GM12892 (cell line): ENCODE measurements around the gene SLC38A7. TPM values are rescaled to one million over a fixed set of nuclear protein-coding genes. Genes with fewer than 3 reads are reported as not detected.

ENCODE experiments used
- DNase-seq: peaks from one replicate; pipeline ENCODE4 v3.0.0; 2011; ENCODE audit not compliant: insufficient read length
- FAIRE-seq: peaks from 2 replicates; lab custom pipeline; 2011; peaks lifted over from hg19 to GRCh38; lab: Jason Lieb, UNC
- POLR2A ChIP-seq: IDR thresholded peaks from 2 replicates; pipeline ENCODE4 v1.6.1; 2011; ENCODE audit warnings: low read depth, low read length, control low read depth
- POLR2AphosphoS5 ChIP-seq: IDR thresholded peaks from 2 replicates; pipeline ENCODE4 v1.6.1; 2011; ENCODE audit warnings: low read depth, low read length, control low read depth
- TAF1 ChIP-seq: IDR thresholded peaks from 2 replicates; pipeline ENCODE4 v1.6.1; 2011; ENCODE audit warnings: low read depth, mild to moderate bottlenecking, control low read depth, low read length, borderline replicate concordance
- polyA plus RNA-seq: library from polyadenylated mRNA; unstranded; fragments of >200 nt; gene quantifications from one replicate; pipeline ENCODE4 v1.2.1, GENCODE V29; 2012; ENCODE audit warnings: missing spikeins, inconsistent platforms; ENCODE audit not compliant: missing spikeins

SLC38A7 gene
- polyA plus RNA-seq, result 3.3 TPM

- peak; percentile 5; the same call in 1 of the 2 replicates for TF ChIP-seq TAF1
- peak; percentile 35; the same call in 1 of the 2 replicates for TF ChIP-seq POLR2A
- TF ChIP-seq POLR2AphosphoS5, result no peak
- peak; percentile 93 for FAIRE-seq
- DNase-seq, result peak; percentile 92
Observed at GRCh38 chr16:58684354-58685083, at the start of gene SLC38A7. Gene SLC38A7, minus strand, starts transcription at chr16:58684770. Its CDS starts 4,644 bp downstream, at chr16:58680126.

- FAIRE-seq (peak; percentile 94), DNase-seq (peak; percentile 73)
- TF ChIP-seq POLR2A (peak; percentile 77; the same call in 1 of the 2 replicates), TAF1 (peak; percentile 72; the same call in 1 of the 2 replicates), POLR2AphosphoS5 (peak; percentile 84)
Observed at GRCh38 chr16:58733671-58734458, 49.3 kb upstream of the SLC38A7 start, which contains the start of gene GOT2. Gene GOT2, minus strand, starts transcription at chr16:58734316. Its CDS starts 88 bp downstream, at chr16:58734228.

- FAIRE-seq (peak; percentile 54), DNase-seq (no peak)
Observed at GRCh38 chr16:58733248-58733670, 48.7 kb upstream of the SLC38A7 start.

GRCh38 chr16:58732545-58733247 lies 48.1 kb upstream of the SLC38A7 start:
- DNase-seq, result no peak
- no peak for FAIRE-seq
- TF ChIP-seq TAF1 (no peak), POLR2AphosphoS5 (no peak), POLR2A (no peak)

More at GRCh38 chr16:58733248-58733670, 48.7 kb upstream of the SLC38A7 start:
- TF ChIP-seq POLR2A (no peak), TAF1 (no peak), POLR2AphosphoS5 (no peak)

GRCh38 chr16:58730724-58731370 lies 46.3 kb upstream of the SLC38A7 start:
- no peak for TF ChIP-seq TAF1
- TF ChIP-seq POLR2AphosphoS5, result no peak
- no peak for TF ChIP-seq POLR2A
- DNase-seq, result no peak
- FAIRE-seq, result no peak

GRCh38 chr16:58727796-58728568 lies 43.4 kb upstream of the SLC38A7 start:
- FAIRE-seq (no peak), DNase-seq (no peak)
- TF ChIP-seq POLR2AphosphoS5, result no peak
- no peak for TF ChIP-seq POLR2A
- TF ChIP-seq TAF1, result no peak

GRCh38 chr16:58727028-58727781 lies 42.6 kb upstream of the SLC38A7 start:
- TF ChIP-seq POLR2A (no peak), TAF1 (no peak), POLR2AphosphoS5 (no peak)
- no peak for FAIRE-seq
- no peak for DNase-seq

GRCh38 chr16:58723109-58723508 lies 38.5 kb upstream of the SLC38A7 start:
- DNase-seq (no peak), FAIRE-seq (no peak)
- TF ChIP-seq POLR2A (no peak), TAF1 (no peak), POLR2AphosphoS5 (no peak)

GRCh38 chr16:58717994-58718393 lies 33.4 kb upstream of the SLC38A7 start:
- TF ChIP-seq POLR2AphosphoS5 (no peak), POLR2A (no peak), TAF1 (no peak)
- FAIRE-seq (no peak), DNase-seq (no peak)

GRCh38 chr16:58716468-58716867 lies 31.9 kb upstream of the SLC38A7 start:
- DNase-seq, result no peak
- no peak for FAIRE-seq
- TF ChIP-seq POLR2A (no peak), TAF1 (no peak), POLR2AphosphoS5 (no peak)

- no peak for DNase-seq
- TF ChIP-seq POLR2A, result no peak
- TF ChIP-seq TAF1, result no peak
- TF ChIP-seq POLR2AphosphoS5, result no peak
- FAIRE-seq, result no peak
Observed at GRCh38 chr16:58713742-58714141, 29.2 kb upstream of the SLC38A7 start.
